ENCODE results near the gene CHRNA5. TPM values are rescaled to one million over a fixed set of nuclear protein-coding genes. Genes with fewer than 3 reads are reported as not detected.

The CHRNA5 gene
- polyA plus RNA-seq, 1 donor from 2014 or later: 6.8 TPM

DNA sequence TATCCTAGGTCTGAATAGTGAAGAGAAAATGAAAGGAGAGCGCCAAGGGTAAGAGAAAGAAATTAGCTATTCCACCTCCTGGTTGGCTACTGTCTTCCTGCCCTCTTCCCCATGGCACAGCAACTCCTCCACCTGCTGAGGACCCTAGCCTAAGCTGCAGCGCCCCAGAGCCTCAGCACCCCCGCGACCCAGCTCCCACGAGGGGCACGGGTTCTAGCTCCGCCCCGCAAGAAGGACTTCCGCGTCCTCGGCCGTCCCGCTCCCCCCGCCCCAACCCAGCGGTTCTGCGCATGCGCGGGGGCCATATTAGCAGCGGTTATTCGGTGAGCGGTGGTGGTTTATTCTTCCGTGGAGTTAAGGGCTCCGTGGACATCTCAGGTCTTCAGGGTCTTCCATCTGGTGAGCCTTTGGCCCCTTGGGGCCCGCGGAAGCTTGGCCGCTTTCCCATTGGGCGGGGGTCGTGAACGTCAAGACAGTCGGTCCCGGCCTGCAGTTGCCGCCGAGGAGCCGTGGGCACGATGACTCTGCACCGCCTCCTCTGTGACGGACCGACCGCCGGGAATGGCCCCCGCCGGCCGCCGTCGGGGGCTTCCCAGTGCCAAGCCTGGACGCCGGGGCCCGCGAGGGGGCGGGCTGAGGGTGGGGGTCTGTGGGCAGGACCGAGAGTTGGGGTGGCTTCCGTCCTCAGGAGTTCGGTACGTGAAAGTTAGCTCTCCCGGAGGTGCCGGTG, 25.0 kb upstream of the CHRNA5 start, which contains the start of gene PSMA4:
PSMA4 (plus strand) TSS at position 304 of the 730 bp plus-strand sequence. CDS start 1,484 bp downstream, outside the sequence.
- Histone ChIP-seq H3K27me3 (ENCODE audit: insufficient read depth, low read depth, low read length) (no peaks in the 10 kb centered on the region), H3K27ac (ENCODE audit: low read length) (peak within 1 kb of the TSS; percentile 91), H3K9me2 (ENCODE audit: insufficient read depth, low read length) (no peaks in the 10 kb centered on the region), H3K9me3 (ENCODE audit: low read length) (no peaks in the 10 kb centered on the region), H3K79me2 (replicated peaks; ENCODE audit: insufficient read depth, low read length) (peaks cover 23% of the 10 kb centered on the region), H2AFZ (ENCODE audit: low read depth, low read length) (peak within 1 kb of the TSS; percentile 93), H4K20me1 (ENCODE audit: insufficient read depth) (no peaks in the 10 kb centered on the region), H3K9ac (ENCODE audit: low read length) (peak within 1 kb of the TSS; percentile 93), H3K36me3 (ENCODE audit: insufficient read depth, low read length) (peaks cover 5% of the 10 kb centered on the region), H3K4me3 (ENCODE audit: low read length) (peak within 1 kb of the TSS; percentile 94), H3K4me2 (ENCODE audit: low read length) (peak within 1 kb of the TSS; percentile 79), H3F3A (ENCODE audit: insufficient read depth, low read length, poor library complexity, severe bottlenecking) (no peaks in the 10 kb centered on the region)
- TF ChIP-seq EZH2 (IDR thresholded peaks at IDR 0.05; ENCODE audit: borderline replicate concordance, insufficient read depth, low read length, poor library complexity, severe bottlenecking): no peak
- TF ChIP-seq, protein P1, sequence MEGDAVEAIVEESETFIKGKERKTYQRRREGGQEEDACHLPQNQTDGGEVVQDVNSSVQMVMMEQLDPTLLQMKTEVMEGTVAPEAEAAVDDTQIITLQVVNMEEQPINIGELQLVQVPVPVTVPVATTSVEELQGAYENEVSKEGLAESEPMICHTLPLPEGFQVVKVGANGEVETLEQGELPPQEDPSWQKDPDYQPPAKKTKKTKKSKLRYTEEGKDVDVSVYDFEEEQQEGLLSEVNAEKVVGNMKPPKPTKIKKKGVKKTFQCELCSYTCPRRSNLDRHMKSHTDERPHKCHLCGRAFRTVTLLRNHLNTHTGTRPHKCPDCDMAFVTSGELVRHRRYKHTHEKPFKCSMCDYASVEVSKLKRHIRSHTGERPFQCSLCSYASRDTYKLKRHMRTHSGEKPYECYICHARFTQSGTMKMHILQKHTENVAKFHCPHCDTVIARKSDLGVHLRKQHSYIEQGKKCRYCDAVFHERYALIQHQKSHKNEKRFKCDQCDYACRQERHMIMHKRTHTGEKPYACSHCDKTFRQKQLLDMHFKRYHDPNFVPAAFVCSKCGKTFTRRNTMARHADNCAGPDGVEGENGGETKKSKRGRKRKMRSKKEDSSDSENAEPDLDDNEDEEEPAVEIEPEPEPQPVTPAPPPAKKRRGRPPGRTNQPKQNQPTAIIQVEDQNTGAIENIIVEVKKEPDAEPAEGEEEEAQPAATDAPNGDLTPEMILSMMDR (IDR thresholded peaks at IDR 0.05; ENCODE audit: poor library complexity, severe bottlenecking): no peak
- TF ChIP-seq POLR2AphosphoS5 (IDR thresholded peaks at IDR 0.05): peak; percentile 93
- TF ChIP-seq, protein P2, sequence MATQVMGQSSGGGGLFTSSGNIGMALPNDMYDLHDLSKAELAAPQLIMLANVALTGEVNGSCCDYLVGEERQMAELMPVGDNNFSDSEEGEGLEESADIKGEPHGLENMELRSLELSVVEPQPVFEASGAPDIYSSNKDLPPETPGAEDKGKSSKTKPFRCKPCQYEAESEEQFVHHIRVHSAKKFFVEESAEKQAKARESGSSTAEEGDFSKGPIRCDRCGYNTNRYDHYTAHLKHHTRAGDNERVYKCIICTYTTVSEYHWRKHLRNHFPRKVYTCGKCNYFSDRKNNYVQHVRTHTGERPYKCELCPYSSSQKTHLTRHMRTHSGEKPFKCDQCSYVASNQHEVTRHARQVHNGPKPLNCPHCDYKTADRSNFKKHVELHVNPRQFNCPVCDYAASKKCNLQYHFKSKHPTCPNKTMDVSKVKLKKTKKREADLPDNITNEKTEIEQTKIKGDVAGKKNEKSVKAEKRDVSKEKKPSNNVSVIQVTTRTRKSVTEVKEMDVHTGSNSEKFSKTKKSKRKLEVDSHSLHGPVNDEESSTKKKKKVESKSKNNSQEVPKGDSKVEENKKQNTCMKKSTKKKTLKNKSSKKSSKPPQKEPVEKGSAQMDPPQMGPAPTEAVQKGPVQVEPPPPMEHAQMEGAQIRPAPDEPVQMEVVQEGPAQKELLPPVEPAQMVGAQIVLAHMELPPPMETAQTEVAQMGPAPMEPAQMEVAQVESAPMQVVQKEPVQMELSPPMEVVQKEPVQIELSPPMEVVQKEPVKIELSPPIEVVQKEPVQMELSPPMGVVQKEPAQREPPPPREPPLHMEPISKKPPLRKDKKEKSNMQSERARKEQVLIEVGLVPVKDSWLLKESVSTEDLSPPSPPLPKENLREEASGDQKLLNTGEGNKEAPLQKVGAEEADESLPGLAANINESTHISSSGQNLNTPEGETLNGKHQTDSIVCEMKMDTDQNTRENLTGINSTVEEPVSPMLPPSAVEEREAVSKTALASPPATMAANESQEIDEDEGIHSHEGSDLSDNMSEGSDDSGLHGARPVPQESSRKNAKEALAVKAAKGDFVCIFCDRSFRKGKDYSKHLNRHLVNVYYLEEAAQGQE (IDR thresholded peaks at IDR 0.05; ENCODE audit: borderline replicate concordance): peak; percentile 93
- TF ChIP-seq SMC3 (conservative IDR thresholded peaks at IDR 0.05; ENCODE audit: poor library complexity): no peak
- TF ChIP-seq EP300 (conservative IDR thresholded peaks at IDR 0.05; ENCODE audit: poor library complexity, severe bottlenecking): peak; percentile 36
- TF ChIP-seq MXI1 (conservative IDR thresholded peaks at IDR 0.05; ENCODE audit: poor library complexity, severe bottlenecking): peak; percentile 75
- peak; percentile 85 for TF ChIP-seq TAF1 (IDR thresholded peaks at IDR 0.05; ENCODE audit: low read depth)
- TF ChIP-seq RAD21 (conservative IDR thresholded peaks at IDR 0.05): peak; percentile 19

DNA sequence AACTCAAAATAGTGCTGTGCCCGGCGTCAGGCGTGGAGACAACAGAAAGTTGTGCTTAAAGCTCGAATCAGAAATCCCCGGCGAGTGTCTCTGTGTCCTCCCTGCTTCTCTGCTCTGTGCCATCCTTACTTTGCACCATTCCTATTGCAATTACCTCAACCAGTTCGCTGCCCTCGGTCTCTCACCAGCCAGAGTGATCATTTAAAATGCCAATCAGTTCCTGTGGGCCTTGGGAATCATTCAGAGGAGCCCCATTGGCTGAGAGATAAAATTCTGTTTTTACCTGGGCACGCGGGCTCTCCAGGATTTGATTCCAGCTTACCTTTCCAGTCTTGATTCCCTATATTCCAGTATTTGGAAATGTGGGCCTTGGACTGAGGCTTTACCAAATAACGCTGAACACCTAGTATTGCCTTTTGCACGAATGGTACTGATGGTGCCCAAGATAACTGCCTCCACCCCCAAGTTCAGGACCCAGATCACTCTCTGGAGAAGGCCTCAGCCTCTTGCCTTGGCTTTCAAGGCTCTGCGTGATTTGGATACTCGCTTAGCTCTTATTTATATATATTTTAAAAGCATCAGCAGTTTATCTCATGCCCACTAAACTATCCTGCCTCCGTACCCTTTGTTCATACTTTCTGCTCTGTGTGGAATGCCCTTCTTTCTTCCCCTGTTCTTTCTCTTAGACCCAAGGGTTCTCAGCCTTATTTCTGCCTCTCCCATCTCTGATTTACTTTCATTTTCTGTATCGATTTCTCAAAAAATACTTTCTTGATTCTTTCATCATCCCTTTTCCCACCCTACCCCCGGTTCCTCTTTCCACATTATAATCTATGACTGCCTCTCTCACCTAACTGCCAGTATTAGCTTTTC, 24.2 kb upstream of the CHRNA5 start:
- peaks cover 23% of the 10 kb centered on the region for H3K79me2 ChIP-seq (replicated peaks; ENCODE audit: insufficient read depth, low read length)
- H3K36me3 ChIP-seq (ENCODE audit: insufficient read depth, low read length): peaks cover 9% of the 10 kb centered on the region
- H4K20me1 ChIP-seq (ENCODE audit: insufficient read depth): no peaks in the 10 kb centered on the region
- TF ChIP-seq MXI1 (conservative IDR thresholded peaks at IDR 0.05; ENCODE audit: poor library complexity, severe bottlenecking): peak; percentile 41
- no peak for TF ChIP-seq POLR2AphosphoS5 (IDR thresholded peaks at IDR 0.05)
- peak overlapping the region; percentile 93 for H2AFZ ChIP-seq (ENCODE audit: low read depth, low read length)
- no peaks in the 10 kb centered on the region for H3K27me3 ChIP-seq (ENCODE audit: insufficient read depth, low read depth, low read length)
- peak overlapping the region; percentile 94 for H3K4me3 ChIP-seq (ENCODE audit: low read length)
- no peaks in the 10 kb centered on the region for H3K9me2 ChIP-seq (ENCODE audit: insufficient read depth, low read length)
- H3K9ac ChIP-seq (ENCODE audit: low read length): peak overlapping the region; percentile 93
- H3K9me3 ChIP-seq (ENCODE audit: low read length): no peaks in the 10 kb centered on the region
- H3K4me2 ChIP-seq (ENCODE audit: low read length): peak overlapping the region; percentile 71
- H3F3A ChIP-seq (ENCODE audit: insufficient read depth, low read length, poor library complexity, severe bottlenecking): no peaks in the 10 kb centered on the region
- peak overlapping the region; percentile 91 for H3K27ac ChIP-seq (ENCODE audit: low read length)
